Measurements from ENCODE around the gene SPATS2L.

The SPATS2L gene

DNA sequence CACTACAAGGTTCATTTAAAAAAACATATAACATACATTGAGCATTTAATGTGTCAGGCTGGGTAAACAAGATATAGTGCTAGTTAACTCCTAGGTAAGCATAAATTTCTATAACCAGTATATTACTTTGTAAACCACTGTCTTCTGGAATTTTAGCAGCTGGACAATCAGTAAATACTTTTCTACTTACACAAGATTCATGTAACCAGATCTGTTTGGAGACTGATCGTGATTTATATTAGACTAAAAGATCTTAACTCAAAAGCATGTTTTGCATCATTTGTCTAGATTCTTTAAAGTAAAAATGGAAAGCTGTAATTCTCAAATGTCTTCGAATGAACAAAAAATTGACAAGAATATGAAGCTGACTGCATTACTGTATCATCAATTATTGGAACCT, 218.6 kb downstream of the SPATS2L start:
- no peak for DNase-seq

- DNase-seq = no peak
Observed at GRCh38 chr2:200525551-200525881, 219.0 kb downstream of the SPATS2L start.

- peak; percentile 88 to 96 (median 92) for DNase-seq
Observed at GRCh38 chr2:200525882-200526651, 219.6 kb downstream of the SPATS2L start, which contains the start of gene SGO2. TSS of gene SGO2 (plus strand) at chr2:200526207. CDS start at chr2:200532976, 6,769 bp downstream.

- no peak for DNase-seq
Observed at GRCh38 chr2:200528228-200528627, 221.7 kb downstream of the SPATS2L start.

Data from NCI-H1417 (cell line).